HEK293 (cell line): Measurements from ENCODE around the gene GNG7.
A peak's percentile ranks its signal among the peaks of the same experiment; 100 is the strongest.

Experiments
- CTCF ChIA-PET: fragments of 350-600 bp; formaldehyde crosslinking; extraction: SDS; loops from one replicate; lab custom pipeline; 2021; ENCODE audit warnings: antibody characterized with exemption; lab: Yijun Ruan, JAX
- POLR2A ChIA-PET: fragments of 300-600 bp; formaldehyde crosslinking; extraction: SDS; loops from one replicate; lab custom pipeline; 2020; ENCODE audit warnings: antibody characterized with exemption, inconsistent platforms; lab: Yijun Ruan, JAX
- H3K27ac ChIP-seq: fragments of 200-500 bp; sonication (Bioruptor generic); 2 replicates; pipeline ENCODE4 v1.5.1; 2014; ENCODE audit warnings: low read depth, low read length, control low read depth, inconsistent platforms; ENCODE audit errors: extremely low read depth
- H3K36me3 ChIP-seq, 2 experiments: fragments of 200-500 bp in 1 of 2; sonication (Bioruptor generic) in 1 of 2; 1 replicate in 1 of 2; 2 replicates in 1 of 2; pipeline ENCODE4 v1.5.1; 2014 to 2017; ENCODE audit warnings: inconsistent platforms in 2 of 2, low read length in 2 of 2; ENCODE audit not compliant: control insufficient read depth in 2 of 2, insufficient read depth in 1 of 2
- H3K4me1 ChIP-seq: fragments of 200-500 bp; sonication (Bioruptor generic); 2 replicates; pipeline ENCODE4 v1.5.1; 2014; ENCODE audit warnings: mild to moderate bottlenecking, low read length, inconsistent platforms; ENCODE audit not compliant: control insufficient read depth, insufficient read depth
- H3K4me3 ChIP-seq: 2 replicates; pipeline ENCODE4 v1.5.1; 2011; ENCODE audit warnings: low read depth, mild to moderate bottlenecking, control low read depth, low read length, moderate library complexity
- H3K9me3 ChIP-seq: fragments of 200-500 bp; sonication (Bioruptor generic); 2 replicates; pipeline ENCODE4 v1.5.1; 2014; ENCODE audit warnings: low read depth, low read length, inconsistent platforms; ENCODE audit not compliant: control insufficient read depth, insufficient read depth
- SETDB1 ChIP-seq: IDR thresholded peaks from one replicate; pipeline ENCODE4 v1.6.1; 2017; ENCODE audit warnings: mild to moderate bottlenecking, low read length, moderate library complexity, mixed read lengths; ENCODE audit not compliant: insufficient read length
- ZNF121 ChIP-seq: fragments of 450-650 bp; formaldehyde crosslinking; IDR thresholded peaks from 2 replicates; pipeline ENCODE4 v1.5.1; 2016; ENCODE audit warnings: missing biosample characterization, missing genetic modification characterization
- ZNF2 ChIP-seq: fragments of 450-650 bp; formaldehyde crosslinking; IDR thresholded peaks from 2 replicates; pipeline ENCODE4 v1.5.1; 2016; ENCODE audit warnings: missing biosample characterization, missing genetic modification characterization
- ZNF23 ChIP-seq: fragments of 450-650 bp; formaldehyde crosslinking; IDR thresholded peaks from 2 replicates; pipeline ENCODE4 v1.5.1; 2016; ENCODE audit warnings: missing biosample characterization, missing genetic modification characterization, borderline replicate concordance
- ZNF473 ChIP-seq: fragments of 450-650 bp; formaldehyde crosslinking; IDR thresholded peaks from 2 replicates; pipeline ENCODE4 v1.5.1; 2017; ENCODE audit warnings: missing biosample characterization, missing genetic modification characterization
- ZNF548 ChIP-seq: fragments of 450-650 bp; formaldehyde crosslinking; IDR thresholded peaks from 2 replicates; pipeline ENCODE4 v1.5.1; 2016; ENCODE audit warnings: missing biosample characterization, missing genetic modification characterization
- ZNF555 ChIP-seq: fragments of 450-650 bp; formaldehyde crosslinking; conservative IDR thresholded peaks from 2 replicates; pipeline ENCODE4 v1.5.1; 2017; ENCODE audit warnings: missing biosample characterization, mild to moderate bottlenecking, missing genetic modification characterization, inconsistent platforms
- ZNF660 ChIP-seq: fragments of 450-650 bp; IDR thresholded peaks from 2 replicates; pipeline ENCODE4 v1.5.1; 2018; ENCODE audit warnings: missing biosample characterization, mild to moderate bottlenecking, missing genetic modification characterization
- TF ChIP-seq, protein P1 (sequence below): fragments of 450-650 bp; formaldehyde crosslinking; IDR thresholded peaks from 2 replicates; pipeline ENCODE4 v1.5.1; 2016; ENCODE audit warnings: missing biosample characterization, missing genetic modification characterization
- TF ChIP-seq, protein P2 (sequence below): fragments of 450-650 bp; formaldehyde crosslinking; IDR thresholded peaks from 2 replicates; pipeline ENCODE4 v1.5.1; 2016; ENCODE audit warnings: missing biosample characterization, missing genetic modification characterization
- TF ChIP-seq, protein P3 (sequence below): fragments of 450-650 bp; formaldehyde crosslinking; conservative IDR thresholded peaks from 2 replicates; pipeline ENCODE4 v1.5.1; 2016; ENCODE audit warnings: low read depth, missing biosample characterization, missing genetic modification characterization
- TF ChIP-seq, protein P4 (sequence below): fragments of 450-650 bp; formaldehyde crosslinking; IDR thresholded peaks from 2 replicates; pipeline ENCODE4 v1.5.1; 2016; ENCODE audit warnings: missing biosample characterization, missing genetic modification characterization
- TF ChIP-seq, protein P5 (sequence below): sonication (generic); formaldehyde crosslinking; IDR thresholded peaks from 2 replicates; pipeline ENCODE4 v1.8.1; 2022; ENCODE audit warnings: mild to moderate bottlenecking, moderate library complexity, missing genetic modification reagents

The GNG7 gene

DNA sequence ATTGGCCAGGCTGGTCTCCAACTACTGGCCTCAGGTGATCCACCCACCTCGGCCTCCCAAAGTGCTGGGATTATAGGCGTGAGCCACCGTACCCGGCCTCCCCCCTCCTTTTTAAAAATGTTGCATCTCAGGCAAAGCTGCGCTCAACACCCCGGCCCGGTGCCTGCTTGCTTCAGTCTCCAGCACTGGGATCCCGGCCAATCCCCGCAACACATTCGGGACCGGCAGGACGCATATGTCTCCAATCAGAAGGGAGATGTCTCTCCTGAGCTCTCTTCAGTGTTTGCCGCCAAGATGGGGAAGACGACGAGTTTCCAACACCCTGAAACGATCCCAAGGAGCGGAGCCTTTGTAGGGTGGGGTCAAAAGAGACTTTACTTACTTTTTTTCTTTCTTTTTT, 16.1 kb downstream of the GNG7 start (continued):
- TF ChIP-seq, protein P1, sequence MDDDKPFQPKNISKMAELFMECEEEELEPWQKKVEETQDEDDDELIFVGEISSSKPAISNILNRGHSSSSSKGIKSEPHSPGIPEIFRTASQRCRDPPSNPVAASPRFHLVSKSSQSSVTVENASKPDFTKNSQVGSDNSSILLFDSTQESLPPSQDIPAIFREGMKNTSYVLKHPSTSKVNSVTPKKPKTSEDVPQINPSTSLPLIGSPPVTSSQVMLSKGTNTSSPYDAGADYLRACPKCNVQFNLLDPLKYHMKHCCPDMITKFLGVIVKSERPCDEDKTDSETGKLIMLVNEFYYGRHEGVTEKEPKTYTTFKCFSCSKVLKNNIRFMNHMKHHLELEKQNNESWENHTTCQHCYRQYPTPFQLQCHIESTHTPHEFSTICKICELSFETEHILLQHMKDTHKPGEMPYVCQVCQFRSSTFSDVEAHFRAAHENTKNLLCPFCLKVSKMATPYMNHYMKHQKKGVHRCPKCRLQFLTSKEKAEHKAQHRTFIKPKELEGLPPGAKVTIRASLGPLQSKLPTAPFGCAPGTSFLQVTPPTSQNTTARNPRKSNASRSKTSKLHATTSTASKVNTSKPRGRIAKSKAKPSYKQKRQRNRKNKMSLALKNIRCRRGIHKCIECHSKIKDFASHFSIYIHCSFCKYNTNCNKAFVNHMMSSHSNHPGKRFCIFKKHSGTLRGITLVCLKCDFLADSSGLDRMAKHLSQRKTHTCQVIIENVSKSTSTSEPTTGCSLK (tag by site-specific recombination) = no peak
- no peak for TF ChIP-seq ZNF23
- no peak for TF ChIP-seq ZNF660 (tag by site-specific recombination)
- TF ChIP-seq, protein P2, sequence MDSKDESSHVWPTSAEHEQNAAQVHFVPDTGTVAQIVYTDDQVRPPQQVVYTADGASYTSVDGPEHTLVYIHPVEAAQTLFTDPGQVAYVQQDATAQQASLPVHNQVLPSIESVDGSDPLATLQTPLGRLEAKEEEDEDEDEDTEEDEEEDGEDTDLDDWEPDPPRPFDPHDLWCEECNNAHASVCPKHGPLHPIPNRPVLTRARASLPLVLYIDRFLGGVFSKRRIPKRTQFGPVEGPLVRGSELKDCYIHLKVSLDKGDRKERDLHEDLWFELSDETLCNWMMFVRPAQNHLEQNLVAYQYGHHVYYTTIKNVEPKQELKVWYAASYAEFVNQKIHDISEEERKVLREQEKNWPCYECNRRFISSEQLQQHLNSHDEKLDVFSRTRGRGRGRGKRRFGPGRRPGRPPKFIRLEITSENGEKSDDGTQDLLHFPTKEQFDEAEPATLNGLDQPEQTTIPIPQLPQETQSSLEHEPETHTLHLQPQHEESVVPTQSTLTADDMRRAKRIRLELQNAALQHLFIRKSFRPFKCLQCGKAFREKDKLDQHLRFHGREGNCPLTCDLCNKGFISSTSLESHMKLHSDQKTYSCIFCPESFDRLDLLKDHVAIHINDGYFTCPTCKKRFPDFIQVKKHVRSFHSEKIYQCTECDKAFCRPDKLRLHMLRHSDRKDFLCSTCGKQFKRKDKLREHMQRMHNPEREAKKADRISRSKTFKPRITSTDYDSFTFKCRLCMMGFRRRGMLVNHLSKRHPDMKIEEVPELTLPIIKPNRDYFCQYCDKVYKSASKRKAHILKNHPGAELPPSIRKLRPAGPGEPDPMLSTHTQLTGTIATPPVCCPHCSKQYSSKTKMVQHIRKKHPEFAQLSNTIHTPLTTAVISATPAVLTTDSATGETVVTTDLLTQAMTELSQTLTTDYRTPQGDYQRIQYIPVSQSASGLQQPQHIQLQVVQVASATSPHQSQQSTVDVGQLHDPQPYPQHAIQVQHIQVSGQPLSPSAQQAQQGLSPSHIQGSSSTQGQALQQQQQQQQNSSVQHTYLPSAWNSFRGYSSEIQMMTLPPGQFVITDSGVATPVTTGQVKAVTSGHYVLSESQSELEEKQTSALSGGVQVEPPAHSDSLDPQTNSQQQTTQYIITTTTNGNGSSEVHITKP (tag by site-specific recombination) = no peak
- no peak for TF ChIP-seq SETDB1
- no peak for TF ChIP-seq ZNF473 (tag by site-specific recombination)
- TF ChIP-seq ZNF2 (tag by site-specific recombination) = no peak
- TF ChIP-seq ZNF555 (tag by site-specific recombination) = no peak
- TF ChIP-seq, protein P3, sequence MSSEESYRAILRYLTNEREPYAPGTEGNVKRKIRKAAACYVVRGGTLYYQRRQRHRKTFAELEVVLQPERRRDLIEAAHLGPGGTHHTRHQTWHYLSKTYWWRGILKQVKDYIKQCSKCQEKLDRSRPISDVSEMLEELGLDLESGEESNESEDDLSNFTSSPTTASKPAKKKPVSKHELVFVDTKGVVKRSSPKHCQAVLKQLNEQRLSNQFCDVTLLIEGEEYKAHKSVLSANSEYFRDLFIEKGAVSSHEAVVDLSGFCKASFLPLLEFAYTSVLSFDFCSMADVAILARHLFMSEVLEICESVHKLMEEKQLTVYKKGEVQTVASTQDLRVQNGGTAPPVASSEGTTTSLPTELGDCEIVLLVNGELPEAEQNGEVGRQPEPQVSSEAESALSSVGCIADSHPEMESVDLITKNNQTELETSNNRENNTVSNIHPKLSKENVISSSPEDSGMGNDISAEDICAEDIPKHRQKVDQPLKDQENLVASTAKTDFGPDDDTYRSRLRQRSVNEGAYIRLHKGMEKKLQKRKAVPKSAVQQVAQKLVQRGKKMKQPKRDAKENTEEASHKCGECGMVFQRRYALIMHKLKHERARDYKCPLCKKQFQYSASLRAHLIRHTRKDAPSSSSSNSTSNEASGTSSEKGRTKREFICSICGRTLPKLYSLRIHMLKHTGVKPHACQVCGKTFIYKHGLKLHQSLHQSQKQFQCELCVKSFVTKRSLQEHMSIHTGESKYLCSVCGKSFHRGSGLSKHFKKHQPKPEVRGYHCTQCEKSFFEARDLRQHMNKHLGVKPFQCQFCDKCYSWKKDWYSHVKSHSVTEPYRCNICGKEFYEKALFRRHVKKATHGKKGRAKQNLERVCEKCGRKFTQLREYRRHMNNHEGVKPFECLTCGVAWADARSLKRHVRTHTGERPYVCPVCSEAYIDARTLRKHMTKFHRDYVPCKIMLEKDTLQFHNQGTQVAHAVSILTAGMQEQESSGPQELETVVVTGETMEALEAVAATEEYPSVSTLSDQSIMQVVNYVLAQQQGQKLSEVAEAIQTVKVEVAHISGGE (tag by site-specific recombination) = no peak
- TF ChIP-seq, protein P4, sequence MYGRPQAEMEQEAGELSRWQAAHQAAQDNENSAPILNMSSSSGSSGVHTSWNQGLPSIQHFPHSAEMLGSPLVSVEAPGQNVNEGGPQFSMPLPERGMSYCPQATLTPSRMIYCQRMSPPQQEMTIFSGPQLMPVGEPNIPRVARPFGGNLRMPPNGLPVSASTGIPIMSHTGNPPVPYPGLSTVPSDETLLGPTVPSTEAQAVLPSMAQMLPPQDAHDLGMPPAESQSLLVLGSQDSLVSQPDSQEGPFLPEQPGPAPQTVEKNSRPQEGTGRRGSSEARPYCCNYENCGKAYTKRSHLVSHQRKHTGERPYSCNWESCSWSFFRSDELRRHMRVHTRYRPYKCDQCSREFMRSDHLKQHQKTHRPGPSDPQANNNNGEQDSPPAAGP (tag by site-specific recombination) = no peak

DNA sequence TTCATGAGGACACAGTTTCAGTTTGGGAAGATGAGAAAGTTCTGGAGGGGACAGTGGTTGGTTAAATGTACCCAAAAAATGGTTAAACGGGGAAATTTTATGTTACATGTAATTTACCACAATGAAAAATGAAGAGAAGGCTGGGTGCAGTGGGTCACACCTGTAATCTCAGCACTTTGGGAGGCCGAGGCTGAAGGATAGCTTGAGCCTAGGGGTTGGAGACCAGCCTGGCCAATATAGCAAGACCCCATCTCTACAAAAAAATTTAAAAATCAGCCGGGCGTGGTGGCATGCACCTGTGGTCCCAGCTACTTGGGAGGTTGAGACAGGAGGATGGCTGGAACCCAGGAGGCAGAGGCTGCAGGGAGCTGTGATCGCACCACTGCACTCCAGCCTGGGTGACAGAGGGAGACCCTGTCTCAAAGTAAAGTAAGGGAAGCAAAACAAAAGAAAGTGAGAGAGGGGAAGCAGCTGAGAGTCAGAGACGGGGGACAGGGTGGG, 17.2 kb downstream of the GNG7 start:
- no peaks in the 10 kb centered on the region for H3K9me3 ChIP-seq
- CTCF ChIA-PET = no interaction called here
- peak; percentile 83 for TF ChIP-seq ZNF548 (tag by site-specific recombination)
- peak; percentile 20; the same call in 1 of the 2 replicates for TF ChIP-seq ZNF121 (tag by site-specific recombination)
- TF ChIP-seq, protein P5, sequence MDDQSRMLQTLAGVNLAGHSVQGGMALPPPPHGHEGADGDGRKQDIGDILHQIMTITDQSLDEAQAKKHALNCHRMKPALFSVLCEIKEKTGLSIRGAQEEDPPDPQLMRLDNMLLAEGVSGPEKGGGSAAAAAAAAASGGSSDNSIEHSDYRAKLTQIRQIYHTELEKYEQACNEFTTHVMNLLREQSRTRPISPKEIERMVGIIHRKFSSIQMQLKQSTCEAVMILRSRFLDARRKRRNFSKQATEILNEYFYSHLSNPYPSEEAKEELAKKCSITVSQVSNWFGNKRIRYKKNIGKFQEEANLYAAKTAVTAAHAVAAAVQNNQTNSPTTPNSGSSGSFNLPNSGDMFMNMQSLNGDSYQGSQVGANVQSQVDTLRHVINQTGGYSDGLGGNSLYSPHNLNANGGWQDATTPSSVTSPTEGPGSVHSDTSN (CRISPR knock-in tag) = no peak
- TF ChIP-seq, all 188 proteins: peak for 2
- no peak overlapping the region for H3K27ac ChIP-seq
- POLR2A ChIA-PET = interaction anchor here (0.6 to 1.2 kb wide), 3 partner anchors 37 to 593 kb away, joined by 3 to 5 read pairs (median 3); no protein-coding TSS in a partner anchor
- H3K4me1 ChIP-seq = no peaks in the 10 kb centered on the region
- H3K4me3 ChIP-seq = no peak overlapping the region
- H3K36me3 ChIP-seq = no peaks in the 10 kb centered on the region
